ENCODE measurements around the gene STMN1.

DNA sequence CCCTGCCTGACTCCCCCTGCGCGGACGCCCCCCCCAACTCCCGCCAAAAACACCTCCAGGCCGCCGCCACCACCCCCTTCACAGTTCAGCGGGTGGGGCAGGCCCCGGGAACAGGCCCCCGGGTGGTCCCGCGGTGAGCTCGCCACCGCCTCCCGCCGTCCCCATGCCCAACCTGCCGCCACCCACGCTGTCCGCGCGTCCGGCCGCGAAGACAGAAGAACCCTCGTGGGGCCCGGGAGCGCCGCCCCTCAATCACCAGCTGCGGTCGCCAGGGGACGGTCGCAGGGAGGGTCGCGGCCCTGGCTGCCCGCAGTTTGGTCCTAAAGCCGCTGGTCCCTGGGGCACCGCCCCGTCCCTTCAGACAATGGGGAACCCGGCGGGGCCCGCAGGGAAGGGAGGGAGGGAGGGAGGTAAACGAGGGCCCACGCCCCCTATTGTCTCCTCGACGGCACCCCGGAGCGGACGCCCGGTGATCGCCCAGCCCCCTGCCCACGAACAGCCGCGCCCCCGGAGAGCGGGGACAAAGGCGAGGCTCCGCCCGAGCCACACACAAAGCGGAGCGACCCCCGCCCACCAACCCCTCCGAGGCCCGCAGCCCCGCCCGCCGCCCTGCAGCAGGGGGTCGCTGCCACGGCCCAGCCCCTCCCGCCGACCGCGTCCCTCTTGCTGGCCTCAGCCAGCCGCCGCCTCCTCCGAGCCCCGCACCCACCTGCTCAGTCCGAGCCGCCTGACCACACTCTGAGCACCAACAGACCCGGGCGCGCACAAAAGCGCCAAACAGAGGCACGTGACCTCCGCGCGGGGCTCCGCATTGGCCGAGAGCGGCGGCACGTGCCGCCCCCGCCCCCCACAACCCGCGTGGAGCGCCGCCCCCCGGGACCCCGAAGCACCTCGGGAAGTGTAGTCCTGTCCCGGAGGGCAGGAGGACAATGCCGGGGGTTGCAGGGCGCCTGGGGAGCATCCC, at the start of gene STMN1:
- TF ChIP-seq, protein P1, sequence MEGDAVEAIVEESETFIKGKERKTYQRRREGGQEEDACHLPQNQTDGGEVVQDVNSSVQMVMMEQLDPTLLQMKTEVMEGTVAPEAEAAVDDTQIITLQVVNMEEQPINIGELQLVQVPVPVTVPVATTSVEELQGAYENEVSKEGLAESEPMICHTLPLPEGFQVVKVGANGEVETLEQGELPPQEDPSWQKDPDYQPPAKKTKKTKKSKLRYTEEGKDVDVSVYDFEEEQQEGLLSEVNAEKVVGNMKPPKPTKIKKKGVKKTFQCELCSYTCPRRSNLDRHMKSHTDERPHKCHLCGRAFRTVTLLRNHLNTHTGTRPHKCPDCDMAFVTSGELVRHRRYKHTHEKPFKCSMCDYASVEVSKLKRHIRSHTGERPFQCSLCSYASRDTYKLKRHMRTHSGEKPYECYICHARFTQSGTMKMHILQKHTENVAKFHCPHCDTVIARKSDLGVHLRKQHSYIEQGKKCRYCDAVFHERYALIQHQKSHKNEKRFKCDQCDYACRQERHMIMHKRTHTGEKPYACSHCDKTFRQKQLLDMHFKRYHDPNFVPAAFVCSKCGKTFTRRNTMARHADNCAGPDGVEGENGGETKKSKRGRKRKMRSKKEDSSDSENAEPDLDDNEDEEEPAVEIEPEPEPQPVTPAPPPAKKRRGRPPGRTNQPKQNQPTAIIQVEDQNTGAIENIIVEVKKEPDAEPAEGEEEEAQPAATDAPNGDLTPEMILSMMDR (conservative IDR thresholded peaks at IDR 0.05; ENCODE audit: low read depth, low read length), result no peak
- no peak for TF ChIP-seq EZH2phosphoT487 (IDR thresholded peaks at IDR 0.05; ENCODE audit: borderline replicate concordance, low read length)

All from PC-3 (cell line).